Motor neuron (in vitro differentiated cells): ENCODE results near the gene PRKRIP1. TPM values are rescaled to one million over a fixed set of nuclear protein-coding genes. Genes with fewer than 3 reads are reported as not detected.
"Not testable (repeated sequence)": the region's sequence is repeated elsewhere in the genome, so short reads cannot be mapped to it uniquely, and the experiment has no call there.

Experiments
- ATAC-seq, 8 experiments: fragments of 200-7000 bp; cut with Tn5 transposase; replicated peaks in 6 of 8; 2 replicates each; pipeline ENCODE4 v1.8.0; 2021; ENCODE audit warnings: mild to moderate bottlenecking in 8 of 8, moderate library complexity in 8 of 8
- H3K27ac ChIP-seq, 2 donors: fragments of 250-450 bp; sonication (Bioruptor Pico); 2 replicates each; pipeline ENCODE4 v1.9.0; 2021; ENCODE audit warnings: antibody characterized with exemption in 2 of 2, mild to moderate bottlenecking in 2 of 2, moderate library complexity in 1 of 2
- H3K4me1 ChIP-seq, 2 donors: fragments of 250-450 bp; sonication (Bioruptor Pico); replicated peaks in 1 of 2; 2 replicates each; pipeline ENCODE4 v1.6.1; 2021; ENCODE audit warnings: antibody characterized with exemption in 2 of 2, mild to moderate bottlenecking in 2 of 2, moderate library complexity in 1 of 2
- H3K4me3 ChIP-seq, 5 donors: fragments of 250-450 bp; sonication (Bioruptor Pico); 2 replicates each; pipeline ENCODE4 v1.9.0; 2021; ENCODE audit warnings: antibody characterized with exemption in 5 of 5, mild to moderate bottlenecking in 5 of 5, moderate library complexity in 4 of 5
- WGBS, 10 experiments: fragments of 450-650 bp; shearing (Covaris generic); methylation state at CpG; one replicate each; pipeline ENCODE4 v1.0.0; 2022; 5-methylcytosine and 5-hydroxymethylcytosine counted together
- in situ Hi-C, 9 experiments: fragments of 400-800 bp; cut with MboI; loops; one replicate each; pipeline ENCODE4 v1.15.0; 2021; ENCODE audit warnings: low sequenced_read_pairs in 9 of 9, low pct_unique_long_range_greater_than_20kb in 2 of 9; ENCODE audit not compliant: unreplicated experiment in 9 of 9
- total RNA-seq, 8 experiments: library from RNA; unstranded; fragments of 300-600 nt; gene quantifications; 2 replicates each; pipeline versions ENCODE4 v1.2.3 to v1.2.4, GENCODE V29; 2022

Gene PRKRIP1
- total RNA-seq, 8 experiments from 2014 or later, result 15.2 to 39.6 (median 31.1) TPM

GRCh38 chr7:102407910-102408309 lies 11.7 kb downstream of the PRKRIP1 start:
- Histone ChIP-seq H3K4me1 (peaks cover 6% of the 10 kb centered on the region in 2 donors), H3K4me3 (no peak overlapping the region), H3K27ac (no peak overlapping the region)
- ATAC-seq, result no peak
- in situ Hi-C loops, result no loop called here
- 20 to 100% (median 97%) methylated on average over 1 to 6 of the region's 6 CpGs; no CpG with 5 or more reads in 2 of the 10 experiments for WGBS, 10 experiments

DNA sequence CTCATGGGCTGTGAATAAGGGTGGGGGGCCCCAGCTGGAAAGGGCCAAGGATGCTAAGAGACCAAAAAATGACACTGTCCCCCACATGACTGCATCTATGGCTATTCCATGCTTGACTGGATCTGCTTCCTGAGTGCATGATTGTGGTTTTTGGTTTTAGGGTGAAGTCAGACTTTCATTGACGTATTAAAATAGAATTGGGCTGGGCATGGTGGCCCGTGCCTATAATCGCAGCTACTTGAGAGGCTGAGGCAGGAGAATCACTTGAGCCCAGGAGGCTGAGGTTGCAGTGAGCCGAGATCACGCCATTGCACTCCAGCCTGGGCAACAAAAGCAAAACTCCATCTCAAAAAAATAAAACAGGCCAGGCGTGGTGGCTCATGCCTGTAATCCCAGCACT lies 12.4 kb downstream of the PRKRIP1 start:
- 82 to 100% (median 98%) methylated on average over 1 to 6 of the region's 6 CpGs; no CpG with 5 or more reads in 6 of the 10 experiments for WGBS, 10 experiments
- in situ Hi-C loops, H3K27ac ChIP-seq, ATAC-seq, H3K4me1 ChIP-seq, H3K4me3 ChIP-seq: not testable (repeated sequence)

DNA sequence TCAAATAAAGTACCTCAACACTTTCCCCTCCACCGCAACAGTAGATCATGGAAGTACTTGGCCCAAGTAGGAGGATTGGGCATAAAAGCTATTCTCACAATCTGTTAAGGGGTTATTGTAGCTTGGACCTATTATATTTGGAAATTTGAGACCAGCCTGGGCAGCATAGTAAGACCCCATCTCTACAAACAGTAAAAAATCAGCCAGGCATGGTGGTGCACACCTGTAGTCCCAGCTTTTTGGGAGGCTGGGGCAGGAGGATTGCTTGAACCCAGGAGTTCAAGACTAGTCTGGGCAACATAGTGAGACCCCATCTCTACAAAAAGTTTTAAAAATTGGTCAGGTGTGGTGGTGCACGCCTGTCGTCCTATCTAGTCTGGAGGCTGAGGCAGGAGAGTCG lies 13.2 kb downstream of the PRKRIP1 start:
- no peak for ATAC-seq
- 80 to 100% (median 100%) methylated on average over 1 to 4 of the region's 4 CpGs; no CpG with 5 or more reads in 1 of the 10 experiments for WGBS, 10 experiments
- in situ Hi-C loops, result no loop called here
- Histone ChIP-seq H3K4me3 (no peak overlapping the region), H3K27ac (no peak overlapping the region), H3K4me1 (peaks cover 2% of the 10 kb centered on the region in 2 donors)

DNA sequence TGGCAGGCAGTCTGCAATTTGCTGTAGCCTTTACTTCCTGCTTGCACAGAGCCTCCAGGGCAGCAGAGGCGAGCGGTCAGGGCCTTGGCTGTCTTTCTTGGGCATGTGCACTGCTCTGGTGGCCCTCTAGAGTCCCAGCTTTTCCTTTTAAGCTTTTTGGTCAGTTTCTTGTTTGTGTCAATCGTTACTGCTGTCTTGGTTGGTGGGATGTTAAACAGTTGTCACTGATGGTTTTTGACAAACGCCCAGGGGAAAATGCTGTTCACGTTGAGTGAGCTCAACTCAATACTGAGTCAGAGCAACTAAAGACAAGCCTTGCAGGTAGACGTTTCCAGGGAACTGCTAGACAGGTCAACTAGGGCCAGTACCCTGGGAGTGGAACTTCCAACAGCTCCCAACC lies 14.0 kb downstream of the PRKRIP1 start:
- Histone ChIP-seq H3K4me1 (no peaks in the 10 kb centered on the region), H3K4me3 (no peak overlapping the region), H3K27ac (no peak overlapping the region)
- 0 to 100% (median 90%) methylated on average over 1 to 4 of the region's 6 CpGs; no CpG with 5 or more reads in 1 of the 10 experiments for WGBS, 10 experiments
- ATAC-seq, result no peak
- in situ Hi-C loops, result no loop called here

DNA sequence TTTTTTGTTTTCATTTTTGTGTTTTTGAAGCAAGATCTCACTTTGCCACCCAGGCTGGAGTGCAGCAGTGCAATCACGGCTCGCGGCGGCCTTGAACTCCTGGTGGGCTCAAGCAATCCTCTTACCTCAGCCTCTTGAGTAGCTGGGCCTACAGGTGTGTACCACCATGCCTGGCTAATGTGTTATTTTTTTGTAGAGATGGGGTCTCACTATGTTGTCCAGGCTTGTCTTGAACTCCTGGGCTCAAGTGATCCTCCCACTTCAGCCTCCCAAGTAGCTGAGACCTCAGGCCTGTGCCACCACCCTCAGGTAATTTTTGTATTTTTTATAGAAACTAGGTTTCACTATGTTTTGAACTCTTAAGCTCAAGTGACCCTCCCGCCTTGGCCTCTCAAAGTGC lies 14.8 kb downstream of the PRKRIP1 start:
- Histone ChIP-seq H3K4me3 (no peak overlapping the region), H3K4me1 (no peaks in the 10 kb centered on the region), H3K27ac (no peak overlapping the region)
- WGBS, 10 experiments, result 83 to 100% (median 99%) methylated on average over 1 to 5 of the region's 5 CpGs; no CpG with 5 or more reads in 2 of the 10 experiments
- in situ Hi-C loops, result no loop called here
- no peak for ATAC-seq

DNA sequence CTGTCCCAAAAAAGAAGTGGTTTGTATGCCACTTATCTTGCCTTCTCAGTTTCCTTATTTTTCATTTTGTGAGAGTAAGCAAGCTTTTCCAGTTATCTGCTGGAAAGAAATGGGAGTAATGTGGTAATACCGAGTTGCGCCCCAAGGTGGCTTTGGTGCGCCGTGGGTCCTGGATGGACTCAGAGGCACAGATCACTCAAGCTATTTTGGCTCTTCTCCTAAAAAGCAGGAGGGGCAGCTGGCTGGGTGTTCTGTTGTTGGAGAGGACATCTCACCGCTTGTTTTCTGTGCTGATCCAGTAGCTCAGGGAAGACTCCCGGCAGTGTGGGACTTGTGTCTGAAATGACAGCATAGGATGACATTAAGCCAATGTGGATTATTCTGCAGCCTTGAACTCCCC lies 16.4 kb downstream of the PRKRIP1 start:
- Histone ChIP-seq H3K4me1 (no peaks in the 10 kb centered on the region), H3K27ac (no peak overlapping the region), H3K4me3 (no peak overlapping the region)
- 7 to 100% (median 88%) methylated on average over 1 to 6 of the region's 6 CpGs; no CpG with 5 or more reads in 5 of the 10 experiments for WGBS, 10 experiments
- in situ Hi-C loops, result no loop called here
- peak in 3 of 8 experiments; percentile 61 to 82 (median 73) for ATAC-seq

- no peak for ATAC-seq
- Histone ChIP-seq H3K4me3 (no peak overlapping the region), H3K4me1 (no peaks in the 10 kb centered on the region), H3K27ac (no peak overlapping the region)
- in situ Hi-C loops, result no loop called here
- WGBS, 10 experiments, result 53 to 100% (median 89%) methylated on average over 1 to 5 of the region's 5 CpGs; no CpG with 5 or more reads in 1 of the 10 experiments
Measured at GRCh38 chr7:102413091-102413490, 16.9 kb downstream of the PRKRIP1 start.

DNA sequence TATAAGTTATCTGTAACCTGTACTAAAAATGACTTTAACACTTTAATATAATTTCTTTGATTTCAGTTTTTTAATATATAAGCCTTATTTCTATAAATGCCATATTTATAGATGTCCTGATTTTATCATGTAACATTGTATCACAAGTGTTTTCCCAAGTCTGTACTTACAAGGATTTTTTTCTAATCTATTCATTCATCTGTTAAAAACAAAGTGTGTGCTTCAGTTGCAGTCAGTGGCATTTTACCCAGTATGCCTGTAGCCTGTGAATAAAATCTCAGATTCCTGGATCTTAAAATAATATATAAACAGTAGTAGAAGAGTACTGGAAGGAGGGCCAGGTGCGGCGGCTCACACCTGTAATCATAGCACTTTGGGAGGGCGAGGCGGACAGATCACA lies 17.4 kb downstream of the PRKRIP1 start:
- no peak for ATAC-seq
- Histone ChIP-seq H3K4me3 (no peak overlapping the region), H3K27ac (no peak overlapping the region), H3K4me1 (no peaks in the 10 kb centered on the region)
- 96 to 100% (median 100%) methylated on average over 1 to 4 of the region's 4 CpGs; no CpG with 5 or more reads in 2 of the 10 experiments for WGBS, 10 experiments
- in situ Hi-C loops, result no loop called here

GRCh38 chr7:102415685-102416225 lies 19.6 kb downstream of the PRKRIP1 start:
- H3K4me1 ChIP-seq, result no peaks in the 10 kb centered on the region
- no peak for ATAC-seq
- in situ Hi-C loops, result no loop called here
- H3K4me3 ChIP-seq, result no peak overlapping the region
- no peak overlapping the region for H3K27ac ChIP-seq
- 86 to 100% (median 93%) methylated on average over 1 to 8 of the region's 12 CpGs; no CpG with 5 or more reads in 3 of the 10 experiments for WGBS, 10 experiments

DNA sequence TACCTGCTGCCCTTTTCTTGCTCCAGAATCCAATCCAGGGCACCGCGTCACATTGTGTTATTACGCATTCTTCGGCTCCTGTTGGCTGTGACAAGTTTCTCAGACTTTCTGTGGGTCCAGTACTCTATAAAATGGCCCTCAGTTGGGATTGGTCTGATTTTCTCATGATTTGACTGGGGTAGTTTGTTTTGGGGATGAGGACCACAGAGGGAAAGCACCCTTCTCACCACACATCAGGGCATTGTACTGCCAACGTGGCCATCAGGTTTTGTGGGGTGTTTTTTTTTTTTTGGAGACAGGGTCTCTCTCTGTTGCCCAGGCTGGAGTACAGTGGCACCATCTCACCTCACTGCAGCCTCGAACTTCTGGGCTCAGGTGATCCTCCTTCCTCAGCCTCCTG lies 20.2 kb downstream of the PRKRIP1 start:
- WGBS, 10 experiments, result 93 to 100% (median 100%) methylated on average over 1 to 6 of the region's 6 CpGs; no CpG with 5 or more reads in 1 of the 10 experiments
- no peaks in the 10 kb centered on the region for H3K4me1 ChIP-seq
- ATAC-seq, result no peak
- H3K4me3 ChIP-seq, result no peak overlapping the region
- in situ Hi-C loops, result no loop called here
- H3K27ac ChIP-seq, result no peak overlapping the region

- Histone ChIP-seq H3K4me1 (no peaks in the 10 kb centered on the region), H3K4me3 (no peak overlapping the region), H3K27ac (no peak overlapping the region)
- no peak for ATAC-seq
- 70 to 100% (median 84%) methylated on average over 1 to 3 of the region's 3 CpGs; no CpG with 5 or more reads in 3 of the 10 experiments for WGBS, 10 experiments
- in situ Hi-C loops, result no loop called here
Measured at GRCh38 chr7:102417105-102417504, 20.9 kb downstream of the PRKRIP1 start.

- Histone ChIP-seq H3K4me3 (no peak overlapping the region), H3K27ac (no peak overlapping the region), H3K4me1 (no peaks in the 10 kb centered on the region)
- in situ Hi-C loops, result no loop called here
- peak in 1 of 8 experiments; percentile 88 for ATAC-seq
- WGBS, 10 experiments, result 96 to 100% (median 100%) methylated on average over 2 to 5 of the region's 5 CpGs; no CpG with 5 or more reads in 5 of the 10 experiments
Measured at GRCh38 chr7:102418592-102418991, 22.4 kb downstream of the PRKRIP1 start.

- Histone ChIP-seq H3K4me3 (no peak overlapping the region), H3K27ac (no peak overlapping the region), H3K4me1 (peaks cover 0 to 2% of the 10 kb centered on the region in 2 donors)
- in situ Hi-C loops, result no loop called here
- WGBS, 10 experiments, result 70 to 100% (median 93%) methylated on average over 2 to 9 of the region's 10 CpGs; no CpG with 5 or more reads in 3 of the 10 experiments
- no peak for ATAC-seq
Measured at GRCh38 chr7:102421706-102422240, 25.6 kb downstream of the PRKRIP1 start.
